ENCODE results near the gene TSPAN15. TPM values are rescaled to one million over a fixed set of nuclear protein-coding genes. Genes with fewer than 3 reads are reported as not detected.
A peak's percentile ranks its signal among the peaks of the same experiment; 100 is the strongest.
"Not testable (repeated sequence)": the region's sequence is repeated elsewhere in the genome, so short reads cannot be mapped to it uniquely, and the experiment has no call there.

Gene TSPAN15
- total and polyA plus RNA-seq, 2 experiments from 2014 or later: 6.6 to 10.1 TPM

GRCh38 chr10:69449841-69450240 is 1.4 kb upstream of the TSPAN15 start:
- peaks cover 31% of the 10 kb centered on the region for H3K27me3 Mint-ChIP-seq (ENCODE audit: insufficient read depth, low read depth, poor library complexity)
- peaks cover 19% of the 10 kb centered on the region for H3K4me1 Mint-ChIP-seq
- H3K4me3 ChIP-seq: no peak overlapping the region
- H3K27ac ChIP-seq (ENCODE audit: low read depth): no peak overlapping the region
- H3K27ac Mint-ChIP-seq: no peak overlapping the region
- H3K36me3 Mint-ChIP-seq (ENCODE audit: low read depth): no peaks in the 10 kb centered on the region; the same call in 2 of the 3 replicates
- peak; percentile 91 for DNase-seq (ENCODE audit: low spot score)
- H2AFZ ChIP-seq: no peak overlapping the region
- H3K4me2 ChIP-seq: 0 out of 2 replicates have a peak overlapping the region, but pooled peaks have one; percentile 85
- peaks cover 13% of the 10 kb centered on the region for H3K4me1 ChIP-seq (ENCODE audit: insufficient read depth)
- peak; percentile 52 for ATAC-seq
- H3K79me2 ChIP-seq (replicated peaks; ENCODE audit: insufficient read depth): no peaks in the 10 kb centered on the region
- H3K9me3 Mint-ChIP-seq: no peaks in the 10 kb centered on the region
- H3F3A ChIP-seq (replicated peaks; ENCODE audit: low read depth): no peaks in the 10 kb centered on the region
- H3K27me3 ChIP-seq (ENCODE audit: insufficient read depth): peaks cover 38% of the 10 kb centered on the region
- TF ChIP-seq ZNF331 (CRISPR knock-in tag; IDR thresholded peaks at IDR 0.05; ENCODE audit: low read depth) (no peak), STAT1 (IDR thresholded peaks at IDR 0.05; ENCODE audit: unreplicated experiment) (no peak), CTCF (conservative IDR thresholded peaks at IDR 0.05; ENCODE audit: low read depth in 2 of 2) (peak; percentile 52 to 64), REST (IDR thresholded peaks at IDR 0.05; ENCODE audit: unreplicated experiment) (no peak), EZH2 (IDR thresholded peaks at IDR 0.05; ENCODE audit: low read depth, unreplicated experiment) (no peak)
- no peak overlapping the region for H3K4me3 Mint-ChIP-seq
- H4K20me1 ChIP-seq (replicated peaks; ENCODE audit: insufficient read depth): peaks cover 7% of the 10 kb centered on the region; the same call in 1 of the 2 replicates
- no peaks in the 10 kb centered on the region for H3K36me3 ChIP-seq (ENCODE audit: insufficient read depth)
- no peaks in the 10 kb centered on the region for H3K9me2 ChIP-seq (ENCODE audit: insufficient read depth)

GRCh38 chr10:69450395-69450794 is 870 bp upstream of the TSPAN15 start:
- H3K27ac Mint-ChIP-seq: not testable (repeated sequence)

More at GRCh38 chr10:69450395-69450794, 870 bp upstream of the TSPAN15 start:
- not testable (repeated sequence) for H3K9me2 ChIP-seq (ENCODE audit: insufficient read depth); DNase-seq (ENCODE audit: low spot score); H3K36me3 Mint-ChIP-seq (ENCODE audit: low read depth); H2AFZ ChIP-seq; H3K27ac ChIP-seq (ENCODE audit: low read depth); ATAC-seq; H3F3A ChIP-seq (replicated peaks; ENCODE audit: low read depth); H3K79me2 ChIP-seq (replicated peaks; ENCODE audit: insufficient read depth); H3K9me3 Mint-ChIP-seq; H3K36me3 ChIP-seq (ENCODE audit: insufficient read depth); H4K20me1 ChIP-seq (replicated peaks; ENCODE audit: insufficient read depth)
- Histone ChIP-seq H3K27me3 (ENCODE audit: insufficient read depth) (peaks cover 38% of the 10 kb centered on the region), H3K4me2 (peak overlapping the region; percentile 85), H3K4me3 (peak overlapping the region; percentile 95), H3K4me1 (ENCODE audit: insufficient read depth) (peaks cover 13% of the 10 kb centered on the region)
- Mint-ChIP-seq H3K4me3 (peak overlapping the region; percentile 77), H3K27me3 (ENCODE audit: insufficient read depth, low read depth, poor library complexity) (peaks cover 31% of the 10 kb centered on the region), H3K4me1 (peaks cover 19% of the 10 kb centered on the region)

Measured in GM23338 (cell line).